Tongue (tissue), 2 donors: ENCODE results near the gene SETD6. TPM values are rescaled to one million over a fixed set of nuclear protein-coding genes. Genes with fewer than 3 reads are reported as not detected.
A peak's percentile ranks its signal among the peaks of the same experiment; 100 is the strongest.

Experiments used
- DNase-seq: peaks from one replicate; pipeline ENCODE4 v3.0.0-alpha.2; 2015
- total RNA-seq: library from RNA; depleted of rRNA; stranded (reverse); fragments of >200 nt; gene quantifications from one replicate; pipeline ENCODE4 v1.2.3, GENCODE V29; 2014

Gene SETD6
- total RNA-seq, 1 donor from 2014 or later, result 16.2 TPM

DNA sequence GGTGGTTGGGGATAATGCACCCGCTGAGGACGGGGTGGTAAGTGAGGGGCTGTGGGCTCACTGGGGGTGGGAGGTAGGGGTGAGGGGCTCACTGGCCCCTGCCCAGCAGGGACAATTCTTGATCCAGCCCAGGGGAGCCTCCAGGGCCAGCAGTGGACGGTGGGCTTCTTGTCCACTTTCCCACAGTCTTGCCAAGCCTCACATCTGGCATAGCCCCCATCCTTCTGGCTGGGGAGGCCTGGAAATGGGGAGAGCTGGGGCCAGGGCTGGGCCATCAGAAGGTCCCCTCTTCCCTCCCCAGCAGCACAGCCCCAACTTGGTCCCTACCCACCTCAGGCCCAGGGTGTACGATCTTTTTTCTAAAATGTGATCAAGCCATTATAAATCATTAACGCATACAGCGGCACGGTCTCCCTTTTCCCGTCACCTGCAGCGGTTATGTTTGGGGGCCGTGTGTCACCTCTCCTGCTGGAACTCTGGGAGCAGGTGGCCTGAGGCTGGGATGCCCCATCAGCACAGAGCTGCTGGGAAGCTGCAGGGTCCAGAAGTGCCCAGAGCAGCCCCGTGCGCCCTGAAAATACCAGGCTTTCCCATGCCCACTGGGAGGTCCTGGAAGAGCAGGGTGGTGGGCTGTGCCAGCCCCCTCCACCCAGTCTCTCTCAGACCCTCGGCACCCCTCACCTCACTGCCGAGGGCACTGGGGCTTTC is 7.2 kb upstream of the SETD6 start:
- no peak for DNase-seq

DNA sequence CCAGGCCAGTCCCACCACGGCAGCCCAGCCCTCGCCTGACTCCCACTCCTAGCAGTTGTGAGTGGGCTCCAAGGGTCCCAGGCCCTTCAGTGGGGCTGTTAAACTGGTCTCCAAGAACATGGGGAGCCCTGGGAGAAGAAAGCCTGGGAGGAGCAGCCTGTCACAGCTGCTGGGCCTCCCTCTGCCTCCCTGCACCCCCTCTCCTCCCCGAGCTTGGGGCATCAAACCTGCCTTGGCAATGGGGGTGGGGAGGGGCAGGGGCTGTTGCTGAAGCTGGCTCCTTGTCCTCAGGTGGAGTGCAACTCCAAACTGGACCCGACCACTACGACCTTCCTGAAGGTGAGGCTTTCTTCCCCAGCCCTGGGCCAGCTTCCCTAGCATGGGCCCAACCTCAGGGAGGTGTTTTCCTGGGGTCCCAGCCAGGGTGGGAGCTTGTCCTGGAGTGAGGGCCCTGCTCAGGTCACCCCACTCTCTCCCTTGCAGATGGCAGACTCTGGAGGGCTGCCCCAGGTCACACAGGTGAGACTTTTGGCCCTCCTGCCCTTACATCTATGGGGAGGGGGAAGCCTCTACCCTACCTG is 6.6 kb upstream of the SETD6 start:
- no peak for DNase-seq

DNA sequence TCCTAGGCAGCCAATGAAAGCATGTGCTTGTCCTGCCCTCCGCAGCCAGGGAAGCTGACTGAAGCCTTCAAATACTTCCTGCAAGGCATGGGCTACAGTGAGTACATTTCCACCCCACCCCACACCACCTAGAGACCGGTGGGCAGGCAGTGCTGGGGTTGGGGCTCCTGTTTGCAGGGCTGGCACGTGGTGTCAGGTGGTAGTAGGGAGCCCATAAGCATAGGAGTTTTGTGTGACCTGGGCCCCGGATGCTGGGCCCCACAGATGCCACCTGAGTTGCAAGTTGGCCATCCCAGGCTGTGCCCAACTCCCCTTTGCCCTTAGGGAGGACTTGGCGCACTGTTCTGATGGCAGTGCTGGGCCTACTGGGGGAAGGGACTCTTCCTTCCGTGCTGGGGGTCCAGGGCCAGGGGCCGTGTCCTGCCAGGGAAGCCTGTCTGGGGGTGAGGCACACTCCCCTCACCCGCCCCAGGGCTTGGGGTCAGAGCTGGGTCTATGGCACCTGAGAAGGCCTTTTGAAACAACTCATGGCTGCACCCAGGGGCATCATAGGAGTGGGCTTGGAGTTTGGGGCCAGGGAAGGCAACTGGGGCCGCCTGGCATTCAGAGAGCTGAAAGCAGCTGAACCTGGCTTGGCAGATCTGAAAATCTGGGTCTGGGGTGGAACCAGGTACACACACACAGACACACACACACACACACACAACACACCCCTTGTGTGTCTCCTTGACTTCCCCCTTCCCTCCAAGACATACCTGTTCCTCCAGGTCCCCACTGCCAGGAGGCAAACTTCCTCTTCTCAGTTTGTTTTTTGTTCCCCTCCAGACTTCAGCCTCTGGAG is 5.8 kb upstream of the SETD6 start:
- DNase-seq, result no peak

DNA sequence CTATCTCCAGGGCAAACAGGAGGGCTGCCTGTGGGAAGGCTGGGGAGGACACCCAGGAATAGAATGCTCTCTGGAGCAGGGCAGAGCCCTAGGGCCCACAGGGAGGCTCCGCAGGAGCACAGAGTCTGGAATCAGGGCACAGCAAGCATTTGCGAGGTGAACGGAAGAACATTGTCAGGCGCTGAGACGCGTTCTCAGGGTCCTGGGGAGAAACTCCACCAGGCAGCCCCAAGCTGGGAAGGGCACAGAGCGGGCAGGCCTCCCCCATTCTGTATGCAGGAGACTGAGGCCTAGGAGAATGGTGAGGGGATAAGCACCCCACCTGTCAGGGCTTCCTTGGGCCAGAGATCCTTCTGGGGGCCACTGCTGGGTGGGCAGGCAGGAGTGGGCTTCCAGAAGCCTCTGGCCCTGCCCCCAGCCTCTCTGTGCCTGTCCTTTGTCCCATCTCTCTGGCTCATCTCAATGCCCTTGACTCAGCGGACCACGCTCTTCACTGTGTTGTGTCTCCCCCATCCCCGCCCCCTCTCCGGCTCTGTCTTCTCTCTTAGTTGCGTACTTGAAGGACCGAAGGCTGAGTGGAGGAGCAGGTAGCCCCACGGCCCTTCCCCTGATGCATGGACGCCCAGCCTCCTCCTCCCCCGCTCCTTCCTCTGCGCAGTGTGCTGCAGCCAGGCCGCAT is 5.1 kb upstream of the SETD6 start:
- DNase-seq, result no peak

DNA sequence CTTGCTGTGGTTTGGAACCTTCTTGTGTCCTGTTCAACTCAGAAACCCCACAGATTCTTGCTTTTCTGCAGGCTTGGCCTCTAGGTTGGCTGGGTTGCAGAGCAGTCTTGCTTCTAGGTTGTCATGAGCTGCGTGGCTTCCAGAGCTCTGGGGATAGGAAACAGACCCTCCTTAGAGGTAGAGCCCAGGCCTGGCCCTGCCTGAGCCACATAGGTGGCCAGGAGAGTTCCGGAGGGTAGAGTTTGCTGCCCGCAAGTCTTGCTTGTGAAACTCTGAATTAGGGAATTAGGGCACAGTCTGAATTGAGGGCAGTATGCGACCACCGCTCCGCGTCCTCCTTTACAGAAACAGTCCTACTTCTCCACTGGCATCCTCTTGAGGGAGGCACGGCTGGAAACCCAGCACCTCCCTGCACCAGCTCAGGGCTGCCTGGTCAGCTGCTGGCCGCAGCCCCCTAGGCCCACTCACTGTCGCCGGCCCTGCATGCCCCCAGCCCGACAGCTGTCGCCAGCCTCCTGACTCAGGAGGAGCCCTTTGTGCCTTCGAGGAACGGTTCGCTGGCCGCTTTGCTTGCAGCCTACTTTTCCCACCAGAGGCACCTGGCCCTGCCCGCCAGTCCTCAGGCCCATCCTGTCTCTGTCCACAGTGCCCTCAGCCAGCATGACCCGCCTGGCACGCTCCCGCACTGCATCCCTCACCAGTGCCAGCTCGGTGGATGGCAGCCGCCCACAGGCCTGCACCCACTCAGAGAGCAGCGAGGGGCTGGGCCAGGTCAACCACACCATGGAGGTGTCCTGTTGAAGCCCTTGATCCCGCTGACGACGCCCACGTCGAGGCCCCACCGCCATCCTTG is 4.3 kb upstream of the SETD6 start:
- DNase-seq, result no peak

DNA sequence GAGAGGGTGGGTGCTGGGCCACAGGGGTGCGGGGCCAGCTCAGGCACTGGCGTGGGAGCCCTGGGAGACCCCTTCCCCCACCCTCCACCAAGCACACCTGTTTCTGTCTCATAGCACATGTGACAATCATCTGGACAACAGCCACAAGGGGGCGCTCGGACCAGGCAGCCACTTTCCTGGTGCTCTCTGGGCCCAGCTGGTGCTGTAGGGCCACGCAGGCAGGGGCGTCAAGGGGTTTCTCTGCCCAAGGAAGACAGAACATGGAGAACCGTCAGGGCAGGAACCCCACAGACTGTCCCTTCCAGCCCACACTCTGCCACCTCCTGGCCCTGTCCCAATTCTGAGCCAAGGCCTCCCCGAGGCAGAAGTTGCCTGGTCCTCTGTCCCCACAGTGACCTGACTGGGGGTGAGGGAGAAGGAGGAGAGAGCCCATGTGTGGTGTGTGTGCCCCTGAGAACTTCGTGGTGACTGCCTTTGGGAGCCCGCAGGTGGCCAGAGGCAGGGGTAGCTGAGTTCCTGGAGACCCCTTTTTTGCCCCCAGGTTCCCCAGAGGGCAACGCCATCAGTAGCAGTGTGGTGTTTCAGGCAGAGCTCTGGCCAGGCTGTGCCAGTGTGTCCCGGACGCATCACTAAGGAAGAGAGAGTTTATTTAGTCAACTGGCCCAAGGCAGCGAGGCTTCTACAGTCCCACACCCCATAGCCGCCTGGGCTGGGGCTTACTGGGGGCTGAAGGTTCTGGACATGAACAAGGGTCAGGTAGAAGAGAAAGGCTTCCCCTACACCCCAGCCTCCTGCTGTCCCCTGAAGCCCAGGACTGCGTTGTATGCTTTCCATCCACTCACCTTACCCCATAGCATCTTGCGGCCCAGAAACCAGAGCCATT is 3.1 kb upstream of the SETD6 start:
- DNase-seq, result peak; percentile 82

DNA sequence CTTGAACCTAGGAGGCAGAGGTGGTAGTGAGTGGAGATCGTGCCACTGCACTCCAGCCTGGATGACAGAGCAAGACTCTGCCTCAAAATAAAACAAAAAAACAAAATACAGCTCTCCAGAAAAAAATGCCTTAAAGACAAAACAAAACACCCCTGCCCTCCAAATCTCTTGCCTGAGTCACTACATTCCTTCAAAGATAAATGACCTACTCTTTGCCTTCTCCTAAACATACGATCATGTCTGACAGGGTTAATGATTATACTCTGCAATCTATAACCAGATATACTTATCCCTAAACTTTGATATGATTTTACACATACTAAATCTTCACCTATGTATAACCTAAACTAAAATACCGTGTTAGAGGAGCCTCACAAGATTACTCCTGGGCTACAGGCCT is 1.4 kb upstream of the SETD6 start:
- no peak for DNase-seq

DNA sequence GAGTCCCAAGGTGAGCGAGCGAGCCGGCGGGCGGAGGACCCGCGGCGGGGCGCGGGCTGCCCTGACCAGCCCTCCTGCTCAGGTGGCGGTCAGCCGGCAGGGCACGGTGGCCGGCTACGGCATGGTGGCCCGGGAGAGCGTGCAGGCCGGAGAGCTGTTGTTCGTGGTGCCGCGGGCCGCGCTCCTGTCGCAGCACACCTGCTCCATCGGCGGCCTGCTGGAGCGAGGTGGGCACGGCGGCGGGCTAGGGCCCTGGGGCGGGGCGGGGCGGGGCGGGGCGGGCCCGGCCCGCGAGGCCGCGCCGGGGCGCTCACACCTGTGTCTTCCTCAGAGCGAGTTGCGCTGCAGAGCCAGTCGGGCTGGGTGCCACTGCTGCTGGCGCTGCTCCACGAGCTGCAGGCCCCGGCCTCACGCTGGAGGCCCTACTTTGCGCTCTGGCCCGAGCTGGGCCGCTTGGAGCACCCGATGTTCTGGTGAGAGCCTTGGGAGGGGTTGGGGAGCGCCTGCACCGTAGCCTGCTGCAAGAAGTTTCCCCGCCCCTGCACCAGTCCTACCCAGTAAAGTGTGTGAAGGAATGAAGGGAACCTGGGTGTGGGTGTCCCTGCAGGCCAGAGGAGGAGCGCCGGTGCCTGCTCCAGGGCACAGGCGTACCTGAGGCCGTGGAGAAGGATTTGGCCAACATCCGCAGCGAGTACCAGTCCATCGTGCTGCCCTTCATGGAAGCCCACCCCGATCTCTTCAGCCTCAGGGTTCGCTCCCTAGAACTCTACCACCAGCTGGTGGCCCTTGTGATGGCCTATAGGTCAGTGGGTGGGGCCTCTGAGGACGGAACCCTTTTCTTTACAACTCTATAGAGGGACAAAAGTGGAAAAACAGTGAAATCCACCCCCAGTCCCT is 802 bp downstream of the SETD6 start:
- peak; percentile 37 for DNase-seq

DNA sequence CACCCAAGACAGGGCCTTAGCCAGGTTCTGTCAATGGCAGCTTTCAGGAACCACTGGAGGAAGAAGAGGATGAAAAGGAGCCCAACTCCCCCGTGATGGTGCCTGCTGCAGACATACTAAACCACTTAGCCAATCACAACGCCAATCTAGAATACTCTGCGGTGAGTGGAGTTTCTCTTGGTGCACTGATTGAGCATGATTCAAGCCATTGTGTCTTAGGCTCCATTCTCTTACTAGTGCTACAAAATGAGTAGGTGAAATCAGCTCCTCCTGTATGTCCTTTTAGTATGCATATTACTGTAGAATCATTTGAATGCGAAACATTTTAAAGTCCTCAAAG is 1.4 kb downstream of the SETD6 start:
- DNase-seq, result no peak

DNA sequence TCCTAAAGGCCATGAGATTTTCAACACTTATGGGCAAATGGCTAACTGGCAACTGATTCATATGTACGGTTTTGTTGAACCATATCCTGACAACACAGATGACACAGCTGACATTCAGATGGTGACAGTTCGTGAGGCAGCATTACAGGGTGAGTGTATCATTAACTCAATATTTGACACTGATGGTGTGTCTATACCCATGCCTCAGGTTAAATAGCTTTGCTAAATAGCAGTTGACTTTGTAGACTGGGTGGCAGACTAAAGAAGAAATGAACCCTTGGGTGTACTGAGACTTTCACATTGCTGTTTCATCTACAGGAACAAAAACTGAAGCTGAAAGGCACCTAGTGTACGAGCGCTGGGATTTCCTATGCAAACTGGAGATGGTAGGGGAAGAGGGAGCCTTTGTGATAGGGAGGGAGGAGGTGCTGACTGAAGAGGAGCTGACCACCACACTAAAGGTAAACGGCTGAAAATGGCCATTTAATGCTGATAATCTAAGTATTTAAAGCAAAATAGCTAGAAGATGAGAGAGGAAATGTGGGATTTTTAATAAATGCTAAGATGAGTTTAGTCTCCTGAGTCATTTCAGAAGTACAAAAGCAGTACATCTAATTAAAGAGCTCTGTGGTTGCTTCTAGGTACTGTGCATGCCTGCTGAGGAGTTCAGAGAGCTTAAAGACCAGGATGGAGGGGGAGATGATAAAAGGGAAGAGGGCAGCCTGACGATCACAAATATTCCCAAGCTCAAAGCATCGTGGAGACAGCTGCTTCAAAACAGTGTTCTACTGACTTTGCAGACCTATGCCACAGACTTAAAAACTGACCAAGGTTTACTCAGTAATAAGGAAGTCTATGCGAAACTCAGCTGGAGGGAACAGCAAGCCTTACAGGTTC is 3.0 kb downstream of the SETD6 start:
- no peak for DNase-seq

DNA sequence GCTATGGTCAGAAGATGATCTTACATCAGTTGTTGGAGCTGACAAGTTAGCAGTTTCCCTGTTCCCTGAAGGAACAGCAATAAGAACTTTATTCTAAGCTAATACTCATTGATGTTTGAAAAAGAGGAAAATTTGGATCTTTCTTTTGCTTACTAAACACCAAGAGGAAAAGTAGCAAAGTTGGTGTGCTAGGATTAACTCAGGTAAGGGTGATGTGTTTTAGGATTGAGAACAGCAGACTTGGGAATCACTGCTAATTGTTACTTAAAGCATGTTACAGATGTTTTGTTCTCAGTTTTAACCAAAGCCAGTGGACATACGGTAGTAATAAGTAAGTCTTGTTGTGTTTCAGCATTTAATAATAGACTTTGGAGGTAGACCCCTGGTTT is 3.7 kb downstream of the SETD6 start:
- no peak for DNase-seq

DNA sequence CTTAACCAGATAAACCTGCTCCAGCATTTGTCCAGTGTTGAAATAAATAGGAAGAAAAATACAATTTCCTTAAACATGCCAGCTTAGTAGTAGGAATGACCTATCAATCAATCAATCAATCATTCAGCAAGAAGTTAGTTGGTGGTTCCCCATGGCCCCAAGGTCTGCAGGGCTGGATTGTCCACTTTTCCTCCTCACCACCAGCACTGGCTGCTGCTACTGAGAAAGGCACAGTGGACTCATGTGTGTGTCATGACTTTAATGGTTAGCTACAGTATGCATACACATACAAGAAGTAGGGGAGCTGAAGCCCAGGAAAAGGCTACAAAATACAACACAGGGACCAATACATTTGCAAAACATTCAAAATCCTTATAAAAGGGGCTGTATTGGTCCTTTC is 4.4 kb downstream of the SETD6 start:
- DNase-seq, result no peak

DNA sequence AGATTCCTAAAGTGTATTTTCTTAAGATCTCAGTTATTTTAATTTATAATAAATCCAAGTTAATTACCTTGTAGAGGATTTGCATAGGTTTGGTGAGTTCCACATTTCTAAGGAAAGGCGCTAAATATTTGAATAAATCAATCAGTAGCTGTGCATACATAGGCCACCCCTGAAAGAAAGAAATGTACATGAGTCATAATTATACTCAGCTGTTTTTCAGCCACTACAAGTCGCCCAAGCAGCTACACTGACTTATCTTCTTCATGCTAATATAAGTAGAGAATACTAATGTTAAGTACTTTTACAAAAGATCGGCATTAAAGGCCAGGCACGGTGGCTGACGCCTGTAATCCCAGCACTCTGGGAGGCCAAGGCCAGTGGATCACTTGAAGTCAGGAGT is 14.9 kb downstream of the SETD6 start:
- no peak for DNase-seq

DNA sequence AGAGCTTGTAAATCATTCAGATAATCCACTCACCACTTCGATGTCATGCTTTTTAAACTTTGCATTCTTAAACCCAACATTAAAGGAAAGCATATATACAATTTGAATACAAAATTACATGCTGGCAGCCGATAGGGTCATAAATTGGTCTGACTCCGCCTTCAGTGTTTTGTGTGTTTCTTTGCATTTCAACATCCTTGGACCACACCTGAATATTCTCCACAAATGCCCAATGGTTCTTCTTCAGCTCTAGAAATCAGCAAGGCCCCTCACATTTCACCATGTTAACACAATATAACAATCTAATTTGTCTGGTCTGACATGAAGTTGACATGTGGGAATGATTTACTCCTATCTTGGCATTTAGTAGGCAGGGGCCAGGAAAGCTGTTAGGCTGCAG is 17.1 kb downstream of the SETD6 start:
- no peak for DNase-seq

DNA sequence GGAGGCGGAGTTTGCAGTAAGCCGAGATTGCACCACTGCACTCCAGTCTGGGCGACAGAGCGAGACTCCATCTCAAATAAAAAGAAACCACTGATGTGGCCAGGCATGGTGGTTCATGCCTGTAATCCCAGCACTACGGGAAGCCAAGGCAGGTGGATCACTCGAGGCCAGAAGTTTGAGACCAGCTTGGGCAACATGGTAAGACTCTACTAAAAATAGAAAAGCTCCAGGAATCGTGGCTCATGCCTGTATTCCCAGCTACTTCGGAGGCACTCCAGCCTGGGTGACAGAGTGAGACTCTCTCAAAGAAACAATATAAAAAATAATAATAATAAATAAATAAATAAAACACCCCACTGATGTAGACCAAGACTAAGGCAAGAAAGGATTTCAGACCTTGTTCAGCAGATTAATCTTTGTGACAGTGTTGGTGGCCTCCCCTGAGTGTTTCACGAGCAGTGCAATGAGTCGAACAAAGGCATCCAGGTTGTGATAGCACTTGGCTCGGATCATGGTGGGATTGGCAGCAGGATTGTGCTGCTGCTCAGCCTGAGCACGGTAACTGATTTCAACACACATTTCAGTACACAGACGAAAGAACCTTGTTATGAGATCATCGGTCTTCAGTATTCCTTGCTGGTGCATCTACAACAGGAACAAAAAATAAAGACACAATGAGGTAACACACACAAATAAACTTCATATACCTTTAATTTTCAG is 18.6 kb downstream of the SETD6 start:
- no peak for DNase-seq

DNA sequence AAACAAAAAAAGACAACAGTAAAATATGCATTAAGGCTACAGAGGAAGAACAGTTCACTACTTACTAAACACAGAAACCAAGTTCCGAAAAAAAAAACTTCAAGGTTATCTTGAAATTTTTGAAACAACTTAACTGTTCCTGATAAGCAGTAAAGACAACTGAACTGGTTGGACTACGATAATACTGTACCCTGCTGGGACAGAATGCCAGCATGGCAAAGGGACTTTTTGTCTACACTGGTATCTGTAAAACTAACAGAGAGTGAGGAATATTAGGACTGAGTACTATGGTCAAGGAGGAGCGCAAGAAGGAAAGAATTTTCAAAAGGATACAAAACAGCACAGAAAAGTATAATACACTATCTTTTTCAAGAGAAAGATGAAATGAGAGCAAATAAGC is 19.8 kb downstream of the SETD6 start:
- DNase-seq, result no peak

DNA sequence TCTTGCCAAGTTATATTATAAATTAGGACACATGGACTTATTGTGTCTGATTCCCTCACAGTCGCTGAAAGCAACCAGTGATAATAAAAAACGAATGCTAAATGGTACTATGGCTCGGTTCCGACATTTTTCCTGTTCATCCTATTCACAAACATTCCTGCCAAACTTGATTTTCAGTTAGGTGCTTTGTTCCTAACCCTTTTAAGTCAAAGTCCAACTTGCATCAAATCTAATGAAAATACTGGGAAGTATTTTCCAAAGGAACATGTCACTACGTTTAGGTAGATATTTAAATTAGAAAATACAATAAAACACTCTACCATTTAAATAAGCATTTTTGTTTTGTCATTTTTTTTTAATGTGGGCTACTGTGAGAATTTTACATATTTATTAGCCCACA is 21.0 kb downstream of the SETD6 start:
- no peak for DNase-seq
